Esophagus muscularis mucosa (tissue), 4 donors: Measurements from ENCODE around the gene POLN.

Source experiments
- CTCF ChIP-seq, 3 experiments: fragments of 200-600 bp in 2 of 3; fragments of 450-650 bp in 1 of 3; sonication (generic) in 2 of 3; IDR thresholded peaks; one replicate each; pipeline ENCODE4 v1.5.1; 2017 to 2019; ENCODE audit warnings: antibody characterized with exemption in 3 of 3, mild to moderate bottlenecking in 2 of 3, moderate library complexity in 1 of 3
- EP300 ChIP-seq: sonication (generic); formaldehyde crosslinking; IDR thresholded peaks from one replicate; pipeline ENCODE4 v1.6.1; 2017; ENCODE audit warnings: antibody characterized with exemption
- POLR2AphosphoS5 ChIP-seq, 2 donors: sonication (generic); formaldehyde crosslinking; IDR thresholded peaks; one replicate each; pipeline ENCODE4 v1.6.1; 2017; ENCODE audit warnings: antibody characterized with exemption in 2 of 2

GRCh38 chr4:2044542-2045517, 197.1 kb downstream of the POLN start:
- TF ChIP-seq CTCF (IDR thresholded peaks at IDR 0.05) (no peak), POLR2AphosphoS5 (IDR thresholded peaks at IDR 0.05) (no peak), EP300 (no peak)
